Osteocyte (in vitro differentiated cells): ENCODE results near the gene CCDC102B. TPM values are rescaled to one million over a fixed set of nuclear protein-coding genes. Genes with fewer than 3 reads are reported as not detected.

Experiments used
- DNase-seq: peaks from one replicate; pipeline ENCODE4 v3.0.0; 2021; ENCODE audit warnings: mixed read lengths; ENCODE audit not compliant: unreplicated experiment; ENCODE audit errors: extremely low spot score
- H3K27ac Mint-ChIP-seq: one replicate; pipeline ENCODE4 v1.8.0; 2021; ENCODE audit warnings: mild to moderate bottlenecking, mixed read lengths; ENCODE audit not compliant: unreplicated experiment
- H3K27me3 Mint-ChIP-seq: one replicate; pipeline ENCODE4 v1.8.0; 2021; ENCODE audit warnings: mixed read lengths; ENCODE audit not compliant: unreplicated experiment
- H3K36me3 Mint-ChIP-seq: one replicate; pipeline ENCODE4 v1.8.0; 2021; ENCODE audit warnings: mixed read lengths; ENCODE audit not compliant: unreplicated experiment
- H3K4me1 Mint-ChIP-seq: one replicate; pipeline ENCODE4 v1.8.0; 2021; ENCODE audit warnings: mixed read lengths; ENCODE audit not compliant: unreplicated experiment
- H3K4me3 Mint-ChIP-seq: one replicate; pipeline ENCODE4 v1.8.0; 2021; ENCODE audit warnings: mild to moderate bottlenecking, moderate library complexity, mixed read lengths; ENCODE audit not compliant: unreplicated experiment
- H3K9me3 Mint-ChIP-seq: one replicate; pipeline ENCODE4 v1.8.0; 2021; ENCODE audit warnings: mixed read lengths; ENCODE audit not compliant: unreplicated experiment
- CTCF ChIP-seq: fragments of 200-600 bp; sonication (generic); IDR thresholded peaks from 2 replicates; pipeline ENCODE4 v1.5.0; 2021; ENCODE audit warnings: antibody characterized with exemption, mild to moderate bottlenecking, moderate library complexity
- total RNA-seq: library from RNA; stranded (reverse); gene quantifications from 2 replicates; pipeline ENCODE4 v1.2.1, GENCODE V29; 2021

CCDC102B gene
- total RNA-seq, 1 donor from 2014 or later: 18.9 TPM

DNA sequence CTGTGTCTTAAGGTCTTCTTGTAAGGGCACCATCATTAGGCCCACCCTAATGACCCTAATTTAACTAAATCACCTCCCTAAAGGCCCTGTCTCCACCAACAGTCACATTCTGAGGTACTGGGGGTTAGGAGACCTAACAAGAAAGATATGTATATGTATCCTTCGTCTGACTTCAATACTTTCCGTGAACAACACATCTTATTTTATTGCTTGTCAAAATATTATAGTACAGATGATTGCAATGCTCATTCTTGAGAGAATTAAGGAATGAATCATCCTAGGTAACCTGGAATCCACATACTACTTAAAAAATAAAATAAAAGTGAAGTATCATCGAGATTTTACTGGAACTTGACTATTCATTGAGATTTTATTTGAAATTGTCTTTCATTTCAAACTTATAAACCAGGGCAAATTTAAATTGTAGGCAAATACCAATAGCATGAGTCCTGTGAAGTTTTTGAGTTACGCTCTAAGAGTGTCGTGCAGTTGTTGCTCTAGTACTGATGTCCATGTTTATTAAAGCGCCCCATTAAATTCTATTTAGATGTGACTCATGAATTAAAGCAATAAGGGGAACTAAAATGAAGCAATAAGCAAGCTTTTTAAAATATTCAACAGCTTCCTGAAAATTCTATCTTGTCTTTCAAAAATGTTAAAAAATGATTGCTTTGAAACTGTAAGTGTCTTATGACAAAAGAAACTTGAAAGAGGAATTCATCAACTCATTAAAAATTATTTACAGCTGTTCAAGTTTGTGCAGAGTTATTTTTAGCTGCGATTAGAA is 40.0 kb downstream of the CCDC102B start:
- Mint-ChIP-seq H3K27me3 (no peaks in the 10 kb centered on the region), H3K4me1 (peaks cover 48% of the 10 kb centered on the region), H3K9me3 (peaks cover 4% of the 10 kb centered on the region), H3K27ac (peak overlapping the region; percentile 85), H3K4me3 (peak overlapping the region; percentile 15), H3K36me3 (peaks cover 12% of the 10 kb centered on the region)
- no peak for TF ChIP-seq CTCF
- DNase-seq: no peak

GRCh38 chr18:68839701-68840100 is 41.8 kb downstream of the CCDC102B start:
- no peaks in the 10 kb centered on the region for H3K27me3 Mint-ChIP-seq
- H3K9me3 Mint-ChIP-seq: peaks cover 4% of the 10 kb centered on the region
- no peak for TF ChIP-seq CTCF
- H3K36me3 Mint-ChIP-seq: peaks cover 12% of the 10 kb centered on the region
- H3K4me1 Mint-ChIP-seq: peaks cover 45% of the 10 kb centered on the region
- H3K4me3 Mint-ChIP-seq: no peak overlapping the region
- DNase-seq: no peak
- H3K27ac Mint-ChIP-seq: peak overlapping the region; percentile 64

GRCh38 chr18:68840554-68841263 is 42.8 kb downstream of the CCDC102B start:
- peak overlapping the region; percentile 1 for H3K4me3 Mint-ChIP-seq
- no peak for TF ChIP-seq CTCF
- peaks cover 12% of the 10 kb centered on the region for H3K36me3 Mint-ChIP-seq
- H3K9me3 Mint-ChIP-seq: no peaks in the 10 kb centered on the region
- no peaks in the 10 kb centered on the region for H3K27me3 Mint-ChIP-seq
- peaks cover 45% of the 10 kb centered on the region for H3K4me1 Mint-ChIP-seq
- peak overlapping the region; percentile 90 for H3K27ac Mint-ChIP-seq
- DNase-seq: no peak

DNA sequence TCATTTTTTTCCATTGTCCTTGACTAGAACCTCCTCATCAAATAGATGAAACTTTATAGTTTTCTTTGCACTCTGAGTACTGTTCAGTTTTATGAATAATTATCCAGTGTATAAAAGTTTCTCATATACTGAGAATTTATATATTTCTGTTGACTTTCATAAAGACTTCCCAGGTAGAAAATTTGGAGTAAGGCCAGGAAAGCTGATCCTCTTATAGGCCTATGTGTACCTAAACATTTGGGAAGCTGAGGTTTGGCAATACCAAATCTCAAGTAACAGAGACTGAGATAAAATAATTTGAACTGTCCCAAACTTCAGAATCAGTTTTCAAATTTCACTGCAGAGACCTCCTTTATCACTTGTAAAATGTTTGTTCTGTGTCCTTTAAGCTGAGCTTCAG is 43.4 kb downstream of the CCDC102B start:
- peaks cover 12% of the 10 kb centered on the region for H3K36me3 Mint-ChIP-seq
- peaks cover 45% of the 10 kb centered on the region for H3K4me1 Mint-ChIP-seq
- DNase-seq: no peak
- H3K27ac Mint-ChIP-seq: peak overlapping the region; percentile 90
- no peaks in the 10 kb centered on the region for H3K27me3 Mint-ChIP-seq
- H3K4me3 Mint-ChIP-seq: peak overlapping the region; percentile 3
- H3K9me3 Mint-ChIP-seq: no peaks in the 10 kb centered on the region
- no peak for TF ChIP-seq CTCF

GRCh38 chr18:68842951-68843350 is 45.1 kb downstream of the CCDC102B start:
- DNase-seq: no peak
- no peaks in the 10 kb centered on the region for H3K9me3 Mint-ChIP-seq
- H3K4me1 Mint-ChIP-seq: peaks cover 34% of the 10 kb centered on the region
- no peak for TF ChIP-seq CTCF
- H3K4me3 Mint-ChIP-seq: no peak overlapping the region
- H3K27me3 Mint-ChIP-seq: no peaks in the 10 kb centered on the region
- peaks cover 4% of the 10 kb centered on the region for H3K36me3 Mint-ChIP-seq
- H3K27ac Mint-ChIP-seq: no peak overlapping the region
